AG09309 (cell line): ENCODE results near the gene CEP43.
"Not testable (repeated sequence)": the region's sequence is repeated elsewhere in the genome, so short reads cannot be mapped to it uniquely, and the experiment has no call there.

Experiments used
- DNase-seq: peaks from one replicate; pipeline ENCODE4 v3.0.0-alpha.2; 2010; ENCODE audit warnings: low read depth
- H3K4me3 ChIP-seq: 2 replicates; pipeline ENCODE4 v1.5.1; 2011; ENCODE audit warnings: mild to moderate bottlenecking, low read depth, low read length, moderate library complexity; ENCODE audit not compliant: control insufficient read depth
- TF ChIP-seq, protein P1 (sequence below): IDR thresholded peaks from 2 replicates; pipeline ENCODE4 v1.5.1; 2011; ENCODE audit warnings: mild to moderate bottlenecking, low read depth, low read length, inconsistent platforms; ENCODE audit not compliant: insufficient read depth, control insufficient read depth; ENCODE audit errors: missing control alignments

Gene CEP43, protein sequence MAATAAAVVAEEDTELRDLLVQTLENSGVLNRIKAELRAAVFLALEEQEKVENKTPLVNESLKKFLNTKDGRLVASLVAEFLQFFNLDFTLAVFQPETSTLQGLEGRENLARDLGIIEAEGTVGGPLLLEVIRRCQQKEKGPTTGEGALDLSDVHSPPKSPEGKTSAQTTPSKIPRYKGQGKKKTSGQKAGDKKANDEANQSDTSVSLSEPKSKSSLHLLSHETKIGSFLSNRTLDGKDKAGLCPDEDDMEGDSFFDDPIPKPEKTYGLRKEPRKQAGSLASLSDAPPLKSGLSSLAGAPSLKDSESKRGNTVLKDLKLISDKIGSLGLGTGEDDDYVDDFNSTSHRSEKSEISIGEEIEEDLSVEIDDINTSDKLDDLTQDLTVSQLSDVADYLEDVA

DNA sequence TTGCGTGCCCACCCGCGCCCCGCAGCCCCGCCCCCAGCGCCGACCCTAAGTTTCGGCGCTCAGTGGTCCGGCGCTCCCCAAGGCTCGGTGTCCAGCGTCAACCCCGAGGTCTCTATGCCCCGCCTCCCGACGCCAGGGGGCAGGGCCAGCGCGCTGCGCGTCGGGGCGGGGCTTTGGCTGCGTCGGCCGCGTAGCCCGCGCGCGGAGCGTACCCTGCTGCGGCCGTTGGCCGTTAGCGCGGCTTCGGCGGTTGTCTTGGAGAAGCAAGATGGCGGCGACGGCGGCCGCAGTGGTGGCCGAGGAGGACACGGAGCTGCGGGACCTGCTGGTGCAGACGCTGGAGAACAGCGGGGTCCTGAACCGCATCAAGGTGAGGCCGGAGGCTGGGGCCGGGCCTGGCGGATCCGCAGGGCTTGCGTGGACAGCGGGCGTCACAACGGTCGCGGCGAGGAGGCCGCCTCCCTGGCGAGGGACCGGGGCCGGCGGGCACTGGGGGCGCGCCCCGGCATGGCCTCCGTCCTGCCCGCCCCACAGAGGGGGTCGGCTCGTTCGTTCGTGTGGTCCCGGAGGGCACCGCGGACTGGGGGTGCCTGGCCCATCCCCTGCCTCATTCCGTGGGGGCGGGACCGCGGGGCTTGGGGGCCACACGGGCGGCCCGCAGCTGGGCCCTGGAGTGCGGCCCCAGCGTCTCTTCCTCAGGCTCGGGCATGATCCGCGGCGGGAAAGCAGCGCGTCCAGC lies at the start of gene CEP43:
Gene CEP43, plus strand, starts transcription at position 253 of the 739 bp plus-strand sequence. Its CDS starts 16 bp downstream, at position 269.
- peak; percentile 68 for DNase-seq
- H3K4me3 ChIP-seq, result peak within 1 kb of the TSS; percentile 77
- TF ChIP-seq, protein P1, sequence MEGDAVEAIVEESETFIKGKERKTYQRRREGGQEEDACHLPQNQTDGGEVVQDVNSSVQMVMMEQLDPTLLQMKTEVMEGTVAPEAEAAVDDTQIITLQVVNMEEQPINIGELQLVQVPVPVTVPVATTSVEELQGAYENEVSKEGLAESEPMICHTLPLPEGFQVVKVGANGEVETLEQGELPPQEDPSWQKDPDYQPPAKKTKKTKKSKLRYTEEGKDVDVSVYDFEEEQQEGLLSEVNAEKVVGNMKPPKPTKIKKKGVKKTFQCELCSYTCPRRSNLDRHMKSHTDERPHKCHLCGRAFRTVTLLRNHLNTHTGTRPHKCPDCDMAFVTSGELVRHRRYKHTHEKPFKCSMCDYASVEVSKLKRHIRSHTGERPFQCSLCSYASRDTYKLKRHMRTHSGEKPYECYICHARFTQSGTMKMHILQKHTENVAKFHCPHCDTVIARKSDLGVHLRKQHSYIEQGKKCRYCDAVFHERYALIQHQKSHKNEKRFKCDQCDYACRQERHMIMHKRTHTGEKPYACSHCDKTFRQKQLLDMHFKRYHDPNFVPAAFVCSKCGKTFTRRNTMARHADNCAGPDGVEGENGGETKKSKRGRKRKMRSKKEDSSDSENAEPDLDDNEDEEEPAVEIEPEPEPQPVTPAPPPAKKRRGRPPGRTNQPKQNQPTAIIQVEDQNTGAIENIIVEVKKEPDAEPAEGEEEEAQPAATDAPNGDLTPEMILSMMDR, result no peak

DNA sequence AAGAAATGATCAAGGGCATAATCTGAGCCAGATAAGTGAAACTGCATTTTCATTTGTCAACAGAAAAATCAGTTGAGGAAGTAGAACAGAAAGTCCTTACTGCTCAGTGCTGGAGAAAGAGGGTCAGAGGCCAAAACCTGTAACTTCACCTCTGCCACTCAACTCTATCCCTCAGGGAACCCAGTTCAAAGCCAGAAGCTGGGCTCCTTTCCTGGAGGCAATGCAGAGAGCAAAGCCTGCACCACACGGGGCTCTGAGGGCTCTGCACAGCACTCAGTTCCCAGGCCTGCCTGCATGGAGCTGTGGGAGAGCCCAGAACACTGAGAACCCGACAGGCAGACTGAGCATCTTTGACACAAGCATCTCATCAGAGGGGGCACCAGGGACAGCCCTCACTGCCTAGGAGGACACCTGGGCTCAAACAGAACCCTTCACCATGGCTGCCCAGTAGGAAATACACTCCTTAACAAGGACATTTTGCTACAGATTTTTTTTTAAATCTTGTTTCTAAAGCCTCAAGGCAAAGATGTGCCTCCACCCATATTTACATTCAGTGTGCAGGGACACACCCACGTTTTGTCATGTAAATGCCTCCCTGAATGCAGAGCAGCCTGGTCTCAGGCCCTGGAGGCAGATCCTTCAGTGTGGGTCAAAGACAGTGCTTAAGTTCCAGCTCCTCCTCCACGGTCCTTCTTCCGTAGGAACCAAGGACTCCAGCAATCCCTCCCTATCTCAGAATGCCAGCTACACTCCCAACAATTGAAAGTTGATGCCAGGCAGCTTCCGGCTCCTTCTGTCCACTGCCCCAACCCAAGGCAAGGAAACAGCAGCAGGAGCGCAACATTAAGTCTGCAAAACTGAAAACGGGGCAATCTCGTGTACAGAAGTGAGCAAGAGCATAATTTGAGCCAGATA lies 49.4 kb upstream of the CEP43 start:
- no peak overlapping the region for H3K4me3 ChIP-seq
- TF ChIP-seq, protein P1, result no peak
- DNase-seq, result no peak

DNA sequence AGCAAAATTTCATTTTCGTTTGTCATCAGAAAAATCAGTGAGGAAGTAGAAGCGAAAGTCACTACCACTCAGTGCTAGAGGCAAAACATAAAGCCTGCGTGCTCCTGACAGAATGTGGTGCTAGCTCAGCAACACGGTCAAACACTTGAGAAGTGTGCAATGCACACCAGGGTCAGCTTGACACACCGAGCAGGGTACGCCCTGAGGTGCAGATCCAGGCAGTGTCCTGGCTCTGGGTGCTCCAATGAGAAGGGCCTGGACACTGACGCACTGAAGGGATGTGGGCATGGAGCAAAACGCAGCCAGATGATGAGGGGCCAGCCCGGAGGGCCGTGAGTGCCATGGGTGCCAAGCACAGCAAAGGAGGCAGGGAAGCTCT lies 48.8 kb upstream of the CEP43 start:
- TF ChIP-seq, protein P1, result no peak
- H3K4me3 ChIP-seq, result no peak overlapping the region
- no peak for DNase-seq

DNA sequence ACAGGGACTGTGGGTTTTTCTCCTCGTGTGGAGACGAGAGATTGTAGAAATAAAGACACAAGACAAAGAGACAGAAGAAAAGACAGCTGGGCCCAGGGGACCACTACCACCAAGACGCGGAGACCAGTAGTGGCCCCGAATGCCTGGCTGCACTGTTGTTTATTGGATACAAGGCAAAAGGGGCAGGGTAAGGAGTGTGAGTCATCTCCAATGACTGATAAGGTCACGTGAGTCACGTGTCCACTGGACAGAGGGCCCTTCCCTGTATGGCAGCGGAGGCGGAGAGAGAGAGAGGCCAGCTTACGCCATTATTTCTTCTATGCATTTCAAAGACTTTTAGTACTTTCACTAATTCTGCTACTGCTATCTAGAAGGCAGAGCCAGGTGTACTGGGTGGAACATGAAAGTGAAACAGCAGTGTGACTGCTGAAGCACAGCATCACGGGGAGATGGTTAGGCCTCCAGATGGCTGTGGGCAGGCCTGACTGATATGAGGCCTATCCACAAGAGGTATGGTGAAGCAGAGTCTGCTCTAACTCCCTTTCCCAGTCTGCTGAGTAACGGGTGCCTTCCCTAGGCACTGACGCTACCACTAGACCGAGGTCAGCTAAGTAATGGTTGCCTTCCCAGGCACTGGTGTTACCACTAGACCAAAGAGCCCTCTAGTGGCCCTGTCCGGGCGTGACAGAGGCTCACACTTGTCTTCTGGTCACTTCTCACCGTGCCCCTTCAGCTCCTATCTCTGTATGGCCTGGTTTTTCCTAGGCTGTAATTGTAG lies 48.1 kb upstream of the CEP43 start:
- DNase-seq, H3K4me3 ChIP-seq: not testable (repeated sequence)
- TF ChIP-seq, protein P1, result peak; percentile 63

DNA sequence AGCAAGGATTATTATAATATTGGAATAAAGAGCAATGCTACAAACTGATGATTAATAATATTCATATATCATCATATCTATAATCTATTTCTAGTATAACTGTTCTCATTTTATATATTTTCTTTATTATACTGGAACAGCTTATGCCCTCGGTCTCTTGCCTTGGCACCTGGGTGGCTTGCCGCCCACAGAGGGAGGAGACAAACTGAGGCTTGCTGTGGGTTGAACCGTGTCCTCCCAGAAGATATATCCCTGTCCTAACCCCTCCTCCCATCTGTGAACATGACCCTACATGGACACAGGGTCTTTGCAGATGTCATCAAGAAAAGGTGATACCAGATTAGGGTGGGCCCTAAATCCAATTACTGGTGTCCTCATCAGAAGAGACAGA lies 47.5 kb upstream of the CEP43 start:
- no peak for DNase-seq
- H3K4me3 ChIP-seq, result no peak overlapping the region
- TF ChIP-seq, protein P1, result no peak
